GM12801 (cell line): ENCODE data around the gene TMEM52.

ENCODE experiments used
- CTCF ChIP-seq: IDR thresholded peaks from one replicate; pipeline ENCODE4 v1.5.1; 2011; ENCODE audit warnings: control low read depth; ENCODE audit not compliant: insufficient read length; ENCODE audit errors: extremely low read depth

Gene TMEM52

GRCh38 chr1:1908506-1908791 lies 10.6 kb downstream of the TMEM52 start:
- TF ChIP-seq CTCF: no peak

GRCh38 chr1:1907098-1907736 lies 11.9 kb downstream of the TMEM52 start:
- no peak for TF ChIP-seq CTCF

GRCh38 chr1:1906185-1907097 lies 12.6 kb downstream of the TMEM52 start:
- TF ChIP-seq CTCF: peak; percentile 91

GRCh38 chr1:1903224-1903623 lies 15.9 kb downstream of the TMEM52 start:
- TF ChIP-seq CTCF: no peak

GRCh38 chr1:1901641-1902294 lies 17.3 kb downstream of the TMEM52 start:
- no peak for TF ChIP-seq CTCF

GRCh38 chr1:1900883-1901640 lies 18.0 kb downstream of the TMEM52 start:
- TF ChIP-seq CTCF: no peak

GRCh38 chr1:1899967-1900327 lies 19.1 kb downstream of the TMEM52 start:
- no peak for TF ChIP-seq CTCF
